ENCODE results near the gene SLC35A2.
A peak's percentile ranks its signal among the peaks of the same experiment; 100 is the strongest.

Gene SLC35A2

DNA sequence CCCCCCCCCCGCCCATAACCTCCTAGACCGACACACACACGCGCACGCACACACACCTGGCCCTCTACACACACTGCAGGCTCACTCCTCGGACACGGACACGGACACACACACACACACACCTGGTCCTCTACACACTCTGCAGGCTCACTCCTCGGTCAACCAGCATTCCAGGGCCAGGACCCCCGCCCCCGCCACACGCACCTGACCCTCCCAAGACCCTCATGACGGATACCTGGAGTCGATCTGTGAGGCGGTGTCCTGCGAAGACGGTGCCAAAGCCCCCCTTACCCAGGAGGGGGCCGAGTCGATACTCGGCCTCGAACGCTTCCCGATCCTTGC, 6.8 kb upstream of the SLC35A2 start:
- FAIRE-seq (no peak), DNase-seq (ENCODE audit: insufficient read length, low spot score) (no peak)
- no peak for TF ChIP-seq PAX5 (IDR thresholded peaks at IDR 0.05; ENCODE audit: insufficient read depth, low read length, severe bottlenecking)
- no peak for TF ChIP-seq POLR2AphosphoS5 (IDR thresholded peaks at IDR 0.05; ENCODE audit: low read depth, low read length)
- TF ChIP-seq POLR2A (IDR thresholded peaks at IDR 0.05; ENCODE audit: low read depth, low read length) = no peak

GRCh38 chrX:48917139-48918001, 5.9 kb upstream of the SLC35A2 start:
- TF ChIP-seq PAX5 (IDR thresholded peaks at IDR 0.05; ENCODE audit: insufficient read depth, low read length, severe bottlenecking) = no peak
- no peak for TF ChIP-seq SPI1 (IDR thresholded peaks at IDR 0.05; ENCODE audit: low read depth, low read length)
- no peak for TF ChIP-seq POU2F2 (IDR thresholded peaks at IDR 0.05; ENCODE audit: low read depth, low read length)
- no peak for TF ChIP-seq TAF1 (IDR thresholded peaks at IDR 0.05; ENCODE audit: low read depth, low read length)
- no peak for TF ChIP-seq POLR2AphosphoS5 (IDR thresholded peaks at IDR 0.05; ENCODE audit: low read depth, low read length)
- no peak; the same call in 1 of the 2 replicates for TF ChIP-seq POLR2A (IDR thresholded peaks at IDR 0.05; ENCODE audit: low read depth, low read length)
- DNase-seq (ENCODE audit: insufficient read length, low spot score) = peak; percentile 51
- FAIRE-seq = peak; percentile 100

GRCh38 chrX:48914593-48915493, 3.4 kb upstream of the SLC35A2 start:
- no peak for FAIRE-seq
- no peak for DNase-seq (ENCODE audit: insufficient read length, low spot score)
- TF ChIP-seq TAF1 (IDR thresholded peaks at IDR 0.05; ENCODE audit: low read depth, low read length) (no peak), POLR2A (IDR thresholded peaks at IDR 0.05; ENCODE audit: low read depth, low read length) (peak; percentile 22; the same call in 1 of the 2 replicates), PAX5 (IDR thresholded peaks at IDR 0.05; ENCODE audit: insufficient read depth, low read length, severe bottlenecking) (no peak), POU2F2 (IDR thresholded peaks at IDR 0.05; ENCODE audit: low read depth, low read length) (no peak), POLR2AphosphoS5 (IDR thresholded peaks at IDR 0.05; ENCODE audit: low read depth, low read length) (peak; percentile 64; the same call in 1 of the 2 replicates), SPI1 (IDR thresholded peaks at IDR 0.05; ENCODE audit: low read depth, low read length) (no peak)

DNA sequence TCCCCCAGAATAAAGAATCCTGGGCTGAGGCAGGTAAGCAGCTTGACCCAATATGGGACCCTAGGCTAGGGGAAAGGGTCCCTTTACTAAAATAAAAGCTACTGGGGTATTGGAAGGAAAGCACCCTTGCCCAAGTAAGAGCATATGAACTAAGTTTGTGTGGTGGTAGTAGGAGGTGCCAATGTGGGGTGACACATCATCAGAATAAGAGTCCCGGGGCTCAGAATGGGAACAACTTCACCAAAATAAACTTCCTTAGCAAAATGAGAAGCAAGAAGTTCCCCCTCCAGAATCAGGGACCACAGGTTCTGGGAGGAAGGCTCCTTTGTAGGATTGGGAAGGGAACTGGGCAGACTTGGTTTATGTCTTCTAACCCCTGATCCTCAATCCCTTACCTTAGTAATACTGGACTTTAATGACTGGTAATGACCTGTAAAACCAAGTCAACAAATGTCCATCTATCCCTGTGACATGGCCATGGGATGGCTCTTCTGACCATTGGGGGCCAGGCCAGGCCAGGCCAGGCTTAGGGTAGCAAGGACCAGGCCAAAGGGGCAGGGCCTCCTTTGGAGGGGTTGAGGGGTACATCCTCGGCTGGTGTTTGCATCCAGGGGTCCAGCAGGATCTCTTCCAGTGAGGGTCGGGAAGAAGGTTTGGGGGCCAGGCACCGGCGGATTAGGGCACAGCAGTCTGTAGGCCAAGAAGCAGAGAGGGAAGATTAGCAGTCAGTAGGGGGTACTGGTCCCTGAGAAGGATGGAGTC, 2.3 kb upstream of the SLC35A2 start:
- DNase-seq (ENCODE audit: insufficient read length, low spot score) (no peak), FAIRE-seq (no peak)
- TF ChIP-seq TAF1 (IDR thresholded peaks at IDR 0.05; ENCODE audit: low read depth, low read length) = no peak
- peak; percentile 42; the same call in 1 of the 2 replicates for TF ChIP-seq POLR2A (IDR thresholded peaks at IDR 0.05; ENCODE audit: low read depth, low read length)
- TF ChIP-seq SPI1 (IDR thresholded peaks at IDR 0.05; ENCODE audit: low read depth, low read length) = no peak

GRCh38 chrX:48910926-48911411, 477 bp downstream of the SLC35A2 start:
- no peak for FAIRE-seq
- TF ChIP-seq SPI1 (IDR thresholded peaks at IDR 0.05; ENCODE audit: low read depth, low read length) = no peak
- no peak for TF ChIP-seq TAF1 (IDR thresholded peaks at IDR 0.05; ENCODE audit: low read depth, low read length)
- no peak for TF ChIP-seq PAX5 (IDR thresholded peaks at IDR 0.05; ENCODE audit: insufficient read depth, low read length, severe bottlenecking)
- no peak for TF ChIP-seq POLR2AphosphoS5 (IDR thresholded peaks at IDR 0.05; ENCODE audit: low read depth, low read length)
- TF ChIP-seq POLR2A (IDR thresholded peaks at IDR 0.05; ENCODE audit: low read depth, low read length) = no peak
- TF ChIP-seq POU2F2 (IDR thresholded peaks at IDR 0.05; ENCODE audit: low read depth, low read length) = no peak
- no peak for DNase-seq (ENCODE audit: insufficient read length, low spot score)

GRCh38 chrX:48909703-48910294, 1.6 kb downstream of the SLC35A2 start:
- DNase-seq (ENCODE audit: insufficient read length, low spot score) (no peak), FAIRE-seq (no peak)
- TF ChIP-seq PAX5 (IDR thresholded peaks at IDR 0.05; ENCODE audit: insufficient read depth, low read length, severe bottlenecking) = no peak
- no peak for TF ChIP-seq TAF1 (IDR thresholded peaks at IDR 0.05; ENCODE audit: low read depth, low read length)
- TF ChIP-seq POU2F2 (IDR thresholded peaks at IDR 0.05; ENCODE audit: low read depth, low read length) = no peak
- no peak; the same call in 1 of the 2 replicates for TF ChIP-seq POLR2AphosphoS5 (IDR thresholded peaks at IDR 0.05; ENCODE audit: low read depth, low read length)
- TF ChIP-seq SPI1 (IDR thresholded peaks at IDR 0.05; ENCODE audit: low read depth, low read length) = no peak
- no peak; the same call in 1 of the 2 replicates for TF ChIP-seq POLR2A (IDR thresholded peaks at IDR 0.05; ENCODE audit: low read depth, low read length)

GRCh38 chrX:48908600-48908999, 2.8 kb downstream of the SLC35A2 start:
- FAIRE-seq = no peak
- DNase-seq (ENCODE audit: insufficient read length, low spot score) = no peak
- TF ChIP-seq POLR2A (IDR thresholded peaks at IDR 0.05; ENCODE audit: low read depth, low read length) = no peak
- TF ChIP-seq TAF1 (IDR thresholded peaks at IDR 0.05; ENCODE audit: low read depth, low read length) = no peak
- TF ChIP-seq POLR2AphosphoS5 (IDR thresholded peaks at IDR 0.05; ENCODE audit: low read depth, low read length) = no peak
- no peak for TF ChIP-seq PAX5 (IDR thresholded peaks at IDR 0.05; ENCODE audit: insufficient read depth, low read length, severe bottlenecking)
- no peak for TF ChIP-seq SPI1 (IDR thresholded peaks at IDR 0.05; ENCODE audit: low read depth, low read length)
- no peak for TF ChIP-seq POU2F2 (IDR thresholded peaks at IDR 0.05; ENCODE audit: low read depth, low read length)

- no peak for DNase-seq (ENCODE audit: insufficient read length, low spot score)
- TF ChIP-seq TAF1 (IDR thresholded peaks at IDR 0.05; ENCODE audit: low read depth, low read length) (no peak), POU2F2 (IDR thresholded peaks at IDR 0.05; ENCODE audit: low read depth, low read length) (no peak), POLR2A (IDR thresholded peaks at IDR 0.05; ENCODE audit: low read depth, low read length) (no peak), POLR2AphosphoS5 (IDR thresholded peaks at IDR 0.05; ENCODE audit: low read depth, low read length) (no peak), PAX5 (IDR thresholded peaks at IDR 0.05; ENCODE audit: insufficient read depth, low read length, severe bottlenecking) (no peak), SPI1 (IDR thresholded peaks at IDR 0.05; ENCODE audit: low read depth, low read length) (no peak)
- FAIRE-seq = no peak
Measured at GRCh38 chrX:48905090-48905790, 6.2 kb downstream of the SLC35A2 start.

All from GM12891 (cell line).